Spleen (tissue), 7 donors: ENCODE results near the gene ERC1.

Source experiments
- CTCF ChIP-seq, 11 experiments: fragments of 200-600 bp in 7 of 11; fragments of 450-650 bp in 4 of 11; sonication (generic) in 4 of 11; IDR thresholded peaks in 8 of 11; conservative IDR thresholded peaks in 3 of 11; 1 replicate in 7 of 11; 2 replicates in 4 of 11; pipeline versions ENCODE4 v1.4.0 to v1.8.0; 2016 to 2021; ENCODE audit warnings: antibody characterized with exemption in 11 of 11, inconsistent platforms in 4 of 11, mild to moderate bottlenecking in 1 of 11
- POLR2A ChIP-seq, 3 donors: fragments of 450-650 bp; IDR thresholded peaks; one replicate each; pipeline ENCODE4 v1.5.1; 2017; ENCODE audit warnings: antibody characterized with exemption in 3 of 3, mild to moderate bottlenecking in 1 of 3
- donor health status: DM: no; HTN: no; CAD: no; lungs with moderate emphysema.
- donor health status: DM: no; HTN: no; CAD: no.
- donor health status: DM: no; HTN: no; CAD: no.

DNA sequence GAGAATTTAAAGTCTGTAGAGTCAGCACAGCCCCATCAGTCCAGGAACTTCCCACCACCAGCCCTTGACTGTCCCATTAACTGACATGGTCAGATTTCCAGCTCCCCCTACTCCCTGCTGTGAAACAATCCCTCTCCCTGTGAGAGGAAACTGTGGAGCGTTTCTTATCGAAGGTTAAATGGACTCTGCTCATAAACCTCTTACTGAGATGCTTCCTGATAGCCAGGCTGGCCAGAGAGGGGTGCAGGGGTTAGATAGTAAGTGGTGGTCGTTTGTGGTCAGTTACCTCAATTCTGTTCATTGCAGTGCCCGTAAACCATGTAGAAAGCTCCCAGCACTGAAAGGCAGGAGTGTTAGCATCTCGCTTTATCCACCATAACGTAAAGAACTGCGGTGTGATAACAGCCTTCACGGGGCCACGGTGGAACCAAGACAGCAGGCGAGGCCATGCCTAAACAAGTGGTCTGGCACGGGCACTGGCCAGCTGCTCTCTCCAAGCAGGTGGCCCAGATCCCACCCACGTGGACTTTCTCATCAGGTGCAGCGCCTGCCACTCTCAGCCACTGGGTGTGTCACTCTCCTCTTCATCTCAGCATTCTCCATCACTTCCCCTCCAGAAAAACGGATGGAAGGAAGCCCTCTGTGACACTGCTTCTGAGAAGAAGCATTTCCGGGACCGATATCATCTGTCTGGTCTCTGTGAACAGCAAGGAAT lies 501.1 kb downstream of the ERC1 start:
- TF ChIP-seq POLR2A (IDR thresholded peaks at IDR 0.05), result no peak
- no peak for TF ChIP-seq CTCF (IDR thresholded peaks at IDR 0.05 in 8 of 11, conservative IDR thresholded peaks at IDR 0.05 in 3 of 11)
